Fibroblast of villous mesenchyme (primary cell): ENCODE results near the gene S100A4. TPM values are rescaled to one million over a fixed set of nuclear protein-coding genes. Genes with fewer than 3 reads are reported as not detected.

ENCODE experiments used
- DNase-seq: peaks from one replicate; pipeline ENCODE4 v3.0.0-alpha.2; 2010; ENCODE audit warnings: low read depth
- H3K4me3 ChIP-seq: 2 replicates; pipeline ENCODE4 v1.5.1; 2011; ENCODE audit warnings: low read depth, mild to moderate bottlenecking, low read length
- total RNA-seq: library from RNA; depleted of rRNA; stranded (reverse); fragments of >200 nt; gene quantifications from 2 replicates; pipeline ENCODE4 v1.2.3, GENCODE V29; 2012
- TF ChIP-seq, protein P1 (sequence below): IDR thresholded peaks from 2 replicates; pipeline ENCODE4 v1.5.1; 2012; ENCODE audit warnings: low read depth, mild to moderate bottlenecking, low read length; ENCODE audit not compliant: insufficient read depth

Gene S100A4
- total RNA-seq, 1 donor = 507 TPM

DNA sequence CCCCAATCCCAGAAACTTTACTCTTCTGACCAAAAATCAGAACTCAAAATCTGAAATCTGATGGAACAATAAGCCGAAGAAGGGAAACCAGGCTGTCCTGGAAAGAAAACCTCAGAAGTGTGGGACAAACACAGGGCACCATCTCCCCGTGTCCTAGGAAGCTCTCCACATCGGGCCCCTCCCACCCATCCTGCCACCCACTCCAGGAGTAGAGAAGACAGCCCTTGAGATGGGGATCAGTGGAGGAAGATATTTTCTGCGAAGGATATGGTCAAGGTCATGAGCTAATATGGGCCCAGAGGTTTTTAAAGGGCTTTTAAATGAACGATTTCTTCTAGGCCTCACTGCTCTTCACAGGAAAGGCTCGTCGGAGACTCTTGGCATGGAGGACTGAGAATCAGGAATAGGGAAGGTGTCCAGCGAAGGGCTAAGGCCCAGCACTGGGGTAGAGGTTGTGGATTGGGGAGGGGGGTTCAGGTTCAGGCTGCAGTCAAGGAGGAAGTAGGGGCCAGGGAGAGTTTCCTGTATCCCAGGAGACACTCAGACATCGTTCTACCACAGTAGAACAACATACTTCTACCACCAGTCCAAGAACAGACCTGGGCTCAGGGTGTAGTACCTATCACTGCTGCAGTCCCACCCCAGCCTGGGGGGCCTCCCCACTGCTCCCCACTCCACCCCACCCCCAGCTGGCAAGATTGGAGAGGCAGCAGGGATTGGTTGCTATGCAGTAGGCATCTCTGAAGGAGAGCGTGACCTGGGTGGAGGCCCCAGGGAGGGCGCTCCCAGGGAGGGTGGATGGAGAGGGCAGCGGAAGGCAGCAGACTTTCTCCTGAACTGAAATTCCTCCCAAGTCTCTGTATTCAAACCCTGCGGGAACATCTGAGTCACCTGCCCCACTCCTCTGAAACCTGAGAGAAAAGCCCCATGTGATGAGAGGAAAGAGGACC lies 3.7 kb downstream of the S100A4 start:
- no peak overlapping the region for H3K4me3 ChIP-seq
- no peak for DNase-seq
- TF ChIP-seq, protein P1, sequence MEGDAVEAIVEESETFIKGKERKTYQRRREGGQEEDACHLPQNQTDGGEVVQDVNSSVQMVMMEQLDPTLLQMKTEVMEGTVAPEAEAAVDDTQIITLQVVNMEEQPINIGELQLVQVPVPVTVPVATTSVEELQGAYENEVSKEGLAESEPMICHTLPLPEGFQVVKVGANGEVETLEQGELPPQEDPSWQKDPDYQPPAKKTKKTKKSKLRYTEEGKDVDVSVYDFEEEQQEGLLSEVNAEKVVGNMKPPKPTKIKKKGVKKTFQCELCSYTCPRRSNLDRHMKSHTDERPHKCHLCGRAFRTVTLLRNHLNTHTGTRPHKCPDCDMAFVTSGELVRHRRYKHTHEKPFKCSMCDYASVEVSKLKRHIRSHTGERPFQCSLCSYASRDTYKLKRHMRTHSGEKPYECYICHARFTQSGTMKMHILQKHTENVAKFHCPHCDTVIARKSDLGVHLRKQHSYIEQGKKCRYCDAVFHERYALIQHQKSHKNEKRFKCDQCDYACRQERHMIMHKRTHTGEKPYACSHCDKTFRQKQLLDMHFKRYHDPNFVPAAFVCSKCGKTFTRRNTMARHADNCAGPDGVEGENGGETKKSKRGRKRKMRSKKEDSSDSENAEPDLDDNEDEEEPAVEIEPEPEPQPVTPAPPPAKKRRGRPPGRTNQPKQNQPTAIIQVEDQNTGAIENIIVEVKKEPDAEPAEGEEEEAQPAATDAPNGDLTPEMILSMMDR = no peak

DNA sequence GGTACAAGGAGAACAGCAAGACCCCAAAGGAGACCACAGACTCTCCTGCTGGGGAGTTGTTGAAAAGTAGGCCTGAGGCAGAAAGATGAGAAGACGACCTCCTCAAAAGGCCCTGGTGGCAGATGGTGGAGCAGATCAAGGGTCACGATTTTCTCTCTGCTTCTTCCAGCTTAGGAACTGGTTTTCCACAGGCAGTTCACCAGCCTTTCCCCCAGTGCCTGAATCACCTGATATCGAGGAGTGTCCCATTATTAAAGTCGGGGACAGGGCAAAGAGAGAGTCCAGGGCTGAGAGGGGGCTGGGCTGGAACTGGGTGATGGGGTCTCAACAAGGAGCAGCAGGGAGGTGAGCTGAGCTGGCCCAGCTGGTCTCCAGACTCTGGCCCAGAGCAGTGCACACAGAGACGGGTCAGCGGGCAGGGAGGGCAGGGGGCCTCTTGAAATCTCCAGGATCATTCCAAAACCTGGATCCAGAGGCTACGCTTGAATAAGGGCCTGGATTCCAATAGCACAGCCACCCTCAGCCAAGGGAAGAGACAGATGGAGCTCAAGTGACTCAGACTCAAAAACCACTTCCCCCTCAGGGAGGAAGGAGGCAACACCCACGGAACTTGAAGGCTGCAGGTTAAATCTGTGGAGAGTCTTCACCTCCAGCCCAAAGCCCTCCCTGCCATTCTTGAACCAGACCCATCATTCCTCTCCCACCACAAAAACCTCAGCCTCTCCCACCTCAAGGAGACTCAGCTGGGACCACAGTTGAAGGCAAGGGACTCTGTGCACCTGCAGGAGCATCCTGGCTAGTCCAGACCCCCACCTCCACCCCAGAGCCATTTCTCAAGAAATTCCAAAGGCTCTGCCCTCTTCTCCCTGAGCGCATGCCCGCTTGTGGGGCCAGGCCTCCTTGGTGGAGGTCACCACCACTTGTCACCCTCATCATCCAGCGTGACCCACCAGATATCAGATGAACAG lies 4.9 kb downstream of the S100A4 start, which contains the start of gene S100A5:
Gene S100A5 (minus strand): TSS at position 541 of the 968 bp plus-strand sequence. CDS start 743 bp downstream, outside the sequence.
- H3K4me3 ChIP-seq = no peak within 1 kb of the TSS
- no peak for DNase-seq
- TF ChIP-seq, protein P1 = no peak

DNA sequence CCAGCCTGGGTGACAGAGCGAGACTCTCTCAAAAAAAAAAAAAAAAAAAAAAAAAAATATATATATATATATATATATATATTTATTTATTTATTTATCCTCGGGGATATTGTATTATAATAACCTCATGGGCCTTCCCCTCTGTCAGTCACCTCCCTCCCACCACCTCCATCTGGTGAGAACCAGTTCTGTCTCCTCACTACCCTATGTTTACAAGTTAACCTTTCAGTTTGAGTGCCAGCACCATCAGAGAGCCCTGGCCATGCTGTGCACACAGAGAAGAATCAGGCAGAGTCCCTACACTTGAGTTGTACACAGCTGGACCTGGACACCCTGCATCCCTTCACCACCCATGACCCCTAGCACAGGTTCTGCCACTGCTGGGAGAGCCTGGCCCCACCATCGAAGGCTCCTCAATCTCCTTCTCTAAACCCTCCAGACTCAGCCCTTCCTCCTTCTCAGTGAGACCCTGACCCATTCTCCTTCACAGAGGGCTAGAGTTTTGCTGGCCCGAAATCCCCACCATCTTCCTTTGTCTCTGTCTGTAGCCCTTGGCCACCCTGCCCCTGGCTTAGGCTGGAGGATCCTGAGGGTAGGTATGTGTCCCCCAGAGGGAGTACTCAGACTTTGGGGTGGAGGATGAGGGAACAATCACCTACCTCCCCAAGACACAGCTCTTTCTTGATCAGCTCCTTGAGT lies 6.1 kb downstream of the S100A4 start:
- TF ChIP-seq, protein P1 = no peak
- no peak for DNase-seq
- H3K4me3 ChIP-seq = no peak overlapping the region

DNA sequence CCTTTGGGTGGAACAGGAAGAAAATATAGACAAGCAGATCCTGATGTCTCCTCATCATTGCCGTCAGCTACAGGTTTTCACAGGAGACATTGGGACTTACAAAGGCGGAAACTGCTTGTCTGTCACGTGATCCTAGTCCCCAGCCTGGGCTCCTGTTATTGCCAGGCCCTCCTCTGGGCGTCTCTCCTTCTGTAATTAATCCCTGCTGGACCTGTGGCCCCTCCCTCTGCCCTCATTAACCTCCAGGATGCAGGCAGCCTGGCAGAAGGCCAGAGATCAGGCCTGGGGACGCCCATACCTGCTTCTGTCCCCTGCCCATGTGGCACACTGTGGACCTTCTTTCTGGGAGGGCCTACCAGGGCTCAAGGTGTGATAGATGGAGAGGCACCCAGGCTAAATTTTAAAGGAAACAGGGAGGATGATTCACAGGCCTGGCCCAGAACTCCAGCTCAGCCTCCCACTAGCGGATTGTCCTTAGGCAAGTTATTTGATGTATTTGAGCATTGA lies 7.2 kb downstream of the S100A4 start:
- no peak overlapping the region for H3K4me3 ChIP-seq
- no peak for DNase-seq
- TF ChIP-seq, protein P1 = no peak

DNA sequence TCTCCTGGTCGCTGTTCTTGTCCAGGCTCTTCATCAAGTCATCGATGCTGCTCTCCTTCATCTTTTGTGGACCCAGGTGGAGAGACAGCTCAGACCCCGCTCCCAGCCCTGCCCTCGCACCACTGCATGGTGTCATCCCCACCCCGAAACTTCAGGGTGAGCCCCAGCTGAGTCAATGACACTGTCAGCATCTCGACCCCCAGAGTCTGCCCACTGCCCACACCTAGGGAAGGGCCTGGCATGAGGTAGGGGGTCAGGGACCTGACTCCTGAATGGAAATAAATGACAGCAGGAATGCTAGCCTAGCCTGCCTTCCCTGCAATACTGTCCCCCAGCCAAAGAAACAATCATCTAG lies 8.3 kb downstream of the S100A4 start:
- DNase-seq = no peak
- H3K4me3 ChIP-seq = no peak overlapping the region
- TF ChIP-seq, protein P1 = no peak
